ENCODE data around the gene MTMR3. TPM values are rescaled to one million over a fixed set of nuclear protein-coding genes. Genes with fewer than 3 reads are reported as not detected.

The MTMR3 gene
- total RNA-seq, 1 experiment from 2014 or later: 12.1 TPM

DNA sequence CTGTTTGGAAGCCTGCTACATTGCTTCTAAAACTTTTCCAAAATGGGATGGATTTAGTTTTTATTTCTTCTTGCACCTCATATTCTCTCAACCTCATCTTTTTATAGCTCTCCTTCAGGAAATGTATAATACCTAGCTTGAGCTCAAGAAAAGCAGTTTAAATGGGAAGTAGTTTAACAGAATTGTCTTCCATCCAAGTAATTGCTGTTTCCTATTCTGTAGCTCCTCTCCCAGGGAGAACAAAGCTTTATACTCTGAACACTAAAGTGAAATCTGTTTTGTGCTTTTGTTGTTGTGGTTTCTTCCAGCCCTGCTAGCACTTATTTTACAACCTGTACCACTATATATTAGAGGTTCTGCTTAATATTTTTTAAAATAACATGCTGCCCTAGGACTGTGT is 114.1 kb downstream of the MTMR3 start:
- intact Hi-C loops (cut with micrococcal nuclease): loop anchor here (10.0 kb wide), 1 partner anchor 152 kb away; no protein-coding TSS in a partner anchor
- 0 out of 2 replicates have a peak, but pooled peaks cover 5% of the 10 kb centered on the region for H4K20me1 ChIP-seq (ENCODE audit: low read length)
- H3K27me3 ChIP-seq (ENCODE audit: low read length): no peaks in the 10 kb centered on the region

DNA sequence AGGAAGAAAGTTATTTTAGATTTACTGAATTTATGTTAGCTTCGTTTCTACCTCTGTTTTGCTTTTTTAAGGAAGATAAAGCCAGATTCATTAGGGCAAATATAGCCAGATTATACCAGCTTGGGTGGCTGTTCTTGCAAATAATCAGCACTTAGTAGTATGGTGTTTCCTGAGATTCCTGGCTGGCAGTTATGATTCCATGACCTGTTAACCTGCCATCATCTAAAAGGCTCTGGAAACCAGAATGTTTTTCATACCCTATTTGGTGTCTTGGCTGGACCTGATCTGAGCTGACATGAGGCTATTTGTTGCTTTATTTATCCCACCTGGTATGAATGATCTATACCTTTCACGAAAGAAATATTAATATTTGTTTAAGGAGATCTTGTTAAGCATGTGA is 114.5 kb downstream of the MTMR3 start:
- Histone ChIP-seq H3K4me1 (ENCODE audit: insufficient read depth, low read length) (peaks cover 35% of the 10 kb centered on the region), H3K79me2 (ENCODE audit: low read length) (no peaks in the 10 kb centered on the region), H3K9ac (ENCODE audit: low read length) (no peak overlapping the region), H3K4me3 (ENCODE audit: low read length) (no peak overlapping the region), H3K27ac (ENCODE audit: low read length) (no peak overlapping the region), H3K9me3 (ENCODE audit: low read length) (no peaks in the 10 kb centered on the region), H3K27me3 (ENCODE audit: low read length) (no peaks in the 10 kb centered on the region), H3F3A (ENCODE audit: low read length, unreplicated experiment) (peaks cover 8% of the 10 kb centered on the region), H4K20me1 (ENCODE audit: low read length) (0 out of 2 replicates have a peak, but pooled peaks cover 5% of the 10 kb centered on the region), H3K36me3 (ENCODE audit: low read depth, low read length) (peaks cover 5% of the 10 kb centered on the region; the same call in 1 of the 2 replicates), H3K4me2 (ENCODE audit: low read length) (no peak overlapping the region), H2AFZ (ENCODE audit: low read length) (no peak overlapping the region), H3K9me2 (replicated peaks; ENCODE audit: low read length) (no peaks in the 10 kb centered on the region)
- BruUV-seq (replicated peaks): no TSS peak
- ChIA-PET POLR2A (ENCODE audit: unreplicated experiment) (no interaction called here), CTCF (no interaction called here)
- no peak for DNase-seq
- no peak for ATAC-seq
- intact Hi-C loops (cut with micrococcal nuclease): loop anchor here (10.0 kb wide), 1 partner anchor 153 kb away; no protein-coding TSS in a partner anchor
- TF ChIP-seq CTCF (conservative IDR thresholded peaks at IDR 0.05; ENCODE audit: low read depth, low read length): no peak
- no peak for TF ChIP-seq EZH2phosphoT487 (IDR thresholded peaks at IDR 0.05; ENCODE audit: borderline replicate concordance, low read length)
- no peak for TF ChIP-seq EZH2 (IDR thresholded peaks at IDR 0.05; ENCODE audit: low read length, unreplicated experiment)

More for the DNA sequence above, 114.1 kb downstream of the MTMR3 start:
- DNase-seq (no peak), ATAC-seq (no peak)
- peaks cover 5% of the 10 kb centered on the region; the same call in 1 of the 2 replicates for H3K36me3 ChIP-seq (ENCODE audit: low read depth, low read length)
- no peaks in the 10 kb centered on the region for H3K9me3 ChIP-seq (ENCODE audit: low read length)
- peaks cover 39% of the 10 kb centered on the region for H3K4me1 ChIP-seq (ENCODE audit: insufficient read depth, low read length)
- no peak overlapping the region for H2AFZ ChIP-seq (ENCODE audit: low read length)
- no peak overlapping the region for H3K4me2 ChIP-seq (ENCODE audit: low read length)
- H3K9me2 ChIP-seq (replicated peaks; ENCODE audit: low read length): no peaks in the 10 kb centered on the region
- H3K4me3 ChIP-seq (ENCODE audit: low read length): no peak overlapping the region
- no peak overlapping the region for H3K9ac ChIP-seq (ENCODE audit: low read length)
- no TSS peak for BruUV-seq (replicated peaks)
- H3K79me2 ChIP-seq (ENCODE audit: low read length): no peaks in the 10 kb centered on the region
- no peak overlapping the region for H3K27ac ChIP-seq (ENCODE audit: low read length)
- H3F3A ChIP-seq (ENCODE audit: low read length, unreplicated experiment): peaks cover 8% of the 10 kb centered on the region
- POLR2A ChIA-PET (ENCODE audit: unreplicated experiment): no interaction called here
- TF ChIP-seq EZH2phosphoT487 (IDR thresholded peaks at IDR 0.05; ENCODE audit: borderline replicate concordance, low read length) (no peak), EZH2 (IDR thresholded peaks at IDR 0.05; ENCODE audit: low read length, unreplicated experiment) (no peak), CTCF (conservative IDR thresholded peaks at IDR 0.05; ENCODE audit: low read depth, low read length) (no peak)
- CTCF ChIA-PET: no interaction called here

DNA sequence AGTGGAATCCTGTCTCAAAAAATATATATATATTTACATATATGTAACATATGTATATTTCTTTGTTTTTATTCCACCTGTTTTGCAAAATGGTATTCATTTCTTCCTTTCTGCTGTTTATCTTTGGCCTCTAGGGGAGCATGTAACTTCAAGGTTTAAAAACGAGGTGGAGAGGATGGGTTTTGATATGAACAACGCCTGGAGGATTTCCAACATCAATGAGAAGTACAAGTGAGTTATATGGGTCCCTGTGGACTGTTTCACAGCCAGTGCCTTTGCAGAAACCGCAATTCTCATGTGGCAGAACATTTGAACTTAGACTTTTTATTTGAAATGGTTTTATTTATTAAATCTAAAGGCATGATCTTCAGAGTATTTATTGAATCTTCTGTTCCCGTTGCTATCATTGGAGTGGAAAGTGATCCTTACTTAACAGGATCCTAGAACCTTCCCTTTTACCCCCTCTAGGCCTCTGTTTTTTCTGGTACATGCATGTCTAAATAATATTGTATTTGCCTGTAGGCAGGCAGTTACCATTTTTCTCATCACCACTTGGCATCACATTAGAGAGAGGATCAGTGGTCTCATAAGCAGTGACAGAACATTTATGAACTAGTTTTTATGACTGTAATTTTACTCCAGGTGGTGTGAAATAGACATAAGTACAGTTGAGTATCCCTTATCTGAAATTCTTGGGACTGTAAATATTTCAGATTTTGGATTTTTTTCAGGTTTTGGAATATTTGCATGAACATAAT is 115.8 kb downstream of the MTMR3 start:
- Histone ChIP-seq H3K27me3 (ENCODE audit: low read length) (no peaks in the 10 kb centered on the region), H3K9me3 (ENCODE audit: low read length) (no peaks in the 10 kb centered on the region), H3K27ac (ENCODE audit: low read length) (no peak overlapping the region), H3K36me3 (ENCODE audit: low read depth, low read length) (peaks cover 5% of the 10 kb centered on the region; the same call in 1 of the 2 replicates), H3K9me2 (replicated peaks; ENCODE audit: low read length) (no peaks in the 10 kb centered on the region), H3K4me1 (ENCODE audit: insufficient read depth, low read length) (peaks cover 23% of the 10 kb centered on the region), H3K9ac (ENCODE audit: low read length) (no peak overlapping the region), H3F3A (ENCODE audit: low read length, unreplicated experiment) (peaks cover 8% of the 10 kb centered on the region), H3K79me2 (ENCODE audit: low read length) (no peaks in the 10 kb centered on the region), H2AFZ (ENCODE audit: low read length) (no peak overlapping the region), H4K20me1 (ENCODE audit: low read length) (0 out of 2 replicates have a peak, but pooled peaks cover 5% of the 10 kb centered on the region), H3K4me3 (ENCODE audit: low read length) (no peak overlapping the region), H3K4me2 (ENCODE audit: low read length) (no peak overlapping the region)
- intact Hi-C loops (cut with micrococcal nuclease): loop anchor here (10.0 kb wide), 1 partner anchor 154 kb away; no protein-coding TSS in a partner anchor
- no TSS peak for BruUV-seq (replicated peaks)
- ChIA-PET POLR2A (ENCODE audit: unreplicated experiment) (no interaction called here), CTCF (no interaction called here)
- TF ChIP-seq EZH2phosphoT487 (IDR thresholded peaks at IDR 0.05; ENCODE audit: borderline replicate concordance, low read length): no peak
- no peak for TF ChIP-seq EZH2 (IDR thresholded peaks at IDR 0.05; ENCODE audit: low read length, unreplicated experiment)
- no peak; the same call in 1 of the 2 replicates for TF ChIP-seq CTCF (conservative IDR thresholded peaks at IDR 0.05; ENCODE audit: low read depth, low read length)
- DNase-seq (no peak), ATAC-seq (no peak)

Data from PC-3 (cell line).